T-cell (primary cell): ENCODE data around the gene BMF. TPM values are rescaled to one million over a fixed set of nuclear protein-coding genes. Genes with fewer than 3 reads are reported as not detected.
"Not testable (repeated sequence)": the region's sequence is repeated elsewhere in the genome, so short reads cannot be mapped to it uniquely, and the experiment has no call there.

Source experiments
- ATAC-seq, 4 experiments: fragments of 200-7000 bp in 3 of 4; fragments of 150-1000 bp in 1 of 4; cut with Tn5 transposase; replicated peaks in 1 of 4; 1 replicate in 3 of 4; 2 replicates in 1 of 4; pipeline ENCODE4 v1.10.0; 2021; ENCODE audit warnings: moderate library complexity in 3 of 4, mild to moderate bottlenecking in 2 of 4, moderate number of reproducible peaks in 1 of 4
- CTCF ChIA-PET, 2 donors: fragments of 300-600 bp; sonication (Branson Sonifier 250); formaldehyde crosslinking; loops; one replicate each; lab custom pipeline; 2022; ENCODE audit warnings: antibody characterized with exemption in 2 of 2; lab: Charles Lee
- POLR2A ChIA-PET, 2 donors: fragments of 300-600 bp; sonication (Branson Sonifier 250); formaldehyde crosslinking; loops; one replicate each; lab custom pipeline; 2022; ENCODE audit warnings: antibody characterized with exemption in 2 of 2; lab: Charles Lee
- DNase-seq, 35 experiments: peaks; one replicate each; pipeline versions ENCODE4 v3.0.0 to v3.0.0-alpha.2; 2013 to 2023
- H3K27ac ChIP-seq: one replicate; pipeline ENCODE4 v1.5.1; 2013; ENCODE audit warnings: low read length
- H3K27me3 ChIP-seq, 2 experiments: replicated peaks in 1 of 2; 1 replicate in 1 of 2; 2 replicates in 1 of 2; pipeline versions ENCODE4 v1.6.1 to v1.7.0; 2013; ENCODE audit warnings: low read length in 1 of 2, mixed read lengths in 1 of 2; ENCODE audit not compliant: control insufficient read depth in 2 of 2, insufficient read depth in 2 of 2; ENCODE audit errors: extremely low read depth in 1 of 2
- H3K36me3 ChIP-seq, 2 donors: 1 replicate in 1 of 2; 2 replicates in 1 of 2; pipeline versions ENCODE4 v1.6.1 to v1.7.0; 2013; ENCODE audit warnings: low read length in 1 of 2; ENCODE audit not compliant: control insufficient read depth in 2 of 2, insufficient read depth in 1 of 2; ENCODE audit errors: extremely low read depth in 1 of 2
- H3K4me1 ChIP-seq, 2 experiments: 1 replicate in 1 of 2; 2 replicates in 1 of 2; pipeline versions ENCODE4 v1.6.1 to v1.7.0; 2013; ENCODE audit warnings: low read length in 2 of 2, mixed read lengths in 1 of 2; ENCODE audit not compliant: insufficient read depth in 2 of 2, control insufficient read depth in 1 of 2; ENCODE audit errors: extremely low read depth in 1 of 2
- H3K4me3 ChIP-seq, 2 donors: 1 replicate in 1 of 2; 2 replicates in 1 of 2; pipeline versions ENCODE4 v1.5.1 to v1.7.0; 2013; ENCODE audit warnings: mild to moderate bottlenecking in 2 of 2, low read length in 1 of 2, moderate library complexity in 1 of 2; ENCODE audit not compliant: control insufficient read depth in 1 of 2; ENCODE audit errors: extremely low read depth in 1 of 2
- H3K9me3 ChIP-seq: 2 replicates; pipeline ENCODE4 v1.7.0; 2013
- H3K27ac Mint-ChIP-seq, 2 donors: one replicate each; pipeline ENCODE4 v1.8.0; 2020 to 2021; ENCODE audit warnings: mild to moderate bottlenecking in 2 of 2, mixed read lengths in 2 of 2
- H3K27me3 Mint-ChIP-seq, 2 donors: one replicate each; pipeline ENCODE4 v1.8.0; 2021 to 2022; ENCODE audit warnings: mixed read lengths in 2 of 2
- H3K36me3 Mint-ChIP-seq: one replicate; pipeline ENCODE4 v1.8.0; 2021; ENCODE audit warnings: mixed read lengths
- H3K4me1 Mint-ChIP-seq, 3 donors: one replicate each; pipeline ENCODE4 v1.8.0; 2020 to 2022; ENCODE audit warnings: mixed read lengths in 3 of 3, mild to moderate bottlenecking in 1 of 3
- H3K4me3 Mint-ChIP-seq, 3 donors: one replicate each; pipeline ENCODE4 v1.8.0; 2020 to 2022; ENCODE audit warnings: mild to moderate bottlenecking in 3 of 3, mixed read lengths in 3 of 3, moderate library complexity in 3 of 3
- H3K9me3 Mint-ChIP-seq, 3 donors: one replicate each; pipeline ENCODE4 v1.8.0; 2020 to 2022; ENCODE audit warnings: mixed read lengths in 3 of 3
- WGBS: methylation state at CpG from one replicate; pipeline ENCODE4 v1.1.5; 2013; ENCODE audit warnings: missing lambda C conversion rate; ENCODE audit not compliant: insufficient coverage; 5-methylcytosine and 5-hydroxymethylcytosine counted together
- total RNA-seq, 35 experiments: library from RNA in 6 of 35; stranded (reverse) in 6 of 35; fragments of 120-200 nt in 1 of 35; gene quantifications; one replicate each; pipeline versions ENCODE4 v1.2.1 to v1.2.4 and lab custom pipeline; 2013 to 2026

Gene BMF
- total RNA-seq, 5 donors from 2014 or later (not counting 1 experiment from before 2014, with no cell fraction given): 6.6 to 46.7 (median 42.4) TPM

- no peak for ATAC-seq
- no peaks in the 10 kb centered on the region for H3K36me3 Mint-ChIP-seq
- H3K4me1 Mint-ChIP-seq: no peaks in the 10 kb centered on the region
- no peak overlapping the region for H3K4me3 Mint-ChIP-seq
- H3K4me1 ChIP-seq: no peaks in the 10 kb centered on the region
- peaks cover 0 to 2% of the 10 kb centered on the region in 2 experiments for H3K27me3 ChIP-seq
- no peak overlapping the region for H3K27ac Mint-ChIP-seq
- no peaks in the 10 kb centered on the region for H3K9me3 ChIP-seq
- no peaks in the 10 kb centered on the region for H3K9me3 Mint-ChIP-seq
- CTCF ChIA-PET: no interaction called here
- H3K4me3 ChIP-seq: no peak overlapping the region
- no peaks in the 10 kb centered on the region for H3K27me3 Mint-ChIP-seq
- no peaks in the 10 kb centered on the region for H3K36me3 ChIP-seq
- POLR2A ChIA-PET: no interaction called here
- 96% methylated on average over 4 of the region's 11 CpGs for WGBS
- no peak overlapping the region for H3K27ac ChIP-seq
- no peak for DNase-seq
These were observed 28.9 kb upstream of the BMF start for GRCh38 chr15:40137303-40138200.

GRCh38 chr15:40136470-40137302 is 28.0 kb upstream of the BMF start:
- Mint-ChIP-seq H3K36me3 (no peaks in the 10 kb centered on the region), H3K4me3 (no peak overlapping the region), H3K4me1 (no peaks in the 10 kb centered on the region), H3K9me3 (no peaks in the 10 kb centered on the region), H3K27me3 (no peaks in the 10 kb centered on the region), H3K27ac (no peak overlapping the region)
- Histone ChIP-seq H3K27me3 (peaks cover 0 to 2% of the 10 kb centered on the region in 2 experiments), H3K9me3 (no peaks in the 10 kb centered on the region), H3K27ac (no peak overlapping the region), H3K4me1 (no peaks in the 10 kb centered on the region), H3K36me3 (no peaks in the 10 kb centered on the region), H3K4me3 (no peak overlapping the region)
- POLR2A ChIA-PET: no interaction called here
- DNase-seq: no peak
- ATAC-seq: no peak
- WGBS: 87% methylated on average over 5 of the region's 6 CpGs
- CTCF ChIA-PET: no interaction called here

GRCh38 chr15:40135846-40136450 is 27.3 kb upstream of the BMF start:
- H3K4me1 ChIP-seq, H3K4me1 Mint-ChIP-seq, H3K36me3 ChIP-seq, H3K9me3 ChIP-seq, CTCF ChIA-PET, H3K27ac ChIP-seq, H3K4me3 Mint-ChIP-seq, H3K4me3 ChIP-seq, H3K36me3 Mint-ChIP-seq, H3K9me3 Mint-ChIP-seq, H3K27me3 ChIP-seq, ATAC-seq, DNase-seq, H3K27ac Mint-ChIP-seq, H3K27me3 Mint-ChIP-seq, POLR2A ChIA-PET: not testable (repeated sequence)
- 100% methylated on average over 1 of the region's 1 CpG for WGBS

- Mint-ChIP-seq H3K4me1 (no peaks in the 10 kb centered on the region), H3K27me3 (peaks cover 0 to 6% of the 10 kb centered on the region in 2 donors), H3K27ac (no peak overlapping the region), H3K9me3 (no peaks in the 10 kb centered on the region), H3K36me3 (no peaks in the 10 kb centered on the region), H3K4me3 (no peak overlapping the region)
- ATAC-seq (no peak), DNase-seq (no peak)
- ChIA-PET CTCF (no interaction called here), POLR2A (no interaction called here)
- H3K27ac ChIP-seq: no peak overlapping the region
- H3K4me1 ChIP-seq: no peaks in the 10 kb centered on the region
- no peaks in the 10 kb centered on the region for H3K36me3 ChIP-seq
- WGBS: 83% methylated on average over 7 of the region's 9 CpGs
- no peak overlapping the region for H3K4me3 ChIP-seq
- no peaks in the 10 kb centered on the region for H3K9me3 ChIP-seq
- H3K27me3 ChIP-seq: peaks cover 0 to 2% of the 10 kb centered on the region in 2 experiments
These were observed 26.2 kb upstream of the BMF start for GRCh38 chr15:40134885-40135284.

- no peak for ATAC-seq
- Mint-ChIP-seq H3K27me3 (peaks cover 0 to 14% of the 10 kb centered on the region in 2 donors), H3K4me1 (no peaks in the 10 kb centered on the region), H3K36me3 (no peaks in the 10 kb centered on the region), H3K4me3 (no peak overlapping the region), H3K27ac (no peak overlapping the region), H3K9me3 (no peaks in the 10 kb centered on the region)
- Histone ChIP-seq H3K36me3 (no peaks in the 10 kb centered on the region), H3K4me3 (no peak overlapping the region), H3K4me1 (no peaks in the 10 kb centered on the region), H3K27me3 (peaks cover 0 to 2% of the 10 kb centered on the region in 2 experiments), H3K27ac (no peak overlapping the region), H3K9me3 (no peaks in the 10 kb centered on the region)
- ChIA-PET CTCF (no interaction called here), POLR2A (interaction anchor here in 1 of 2 donors (0.6 kb wide), 1 partner anchor 45 kb away, joined by 5 read pairs; no protein-coding TSS in a partner anchor)
- DNase-seq: no peak
- WGBS: 95% methylated on average over 11 of the region's 13 CpGs
These were observed 24.9 kb upstream of the BMF start for GRCh38 chr15:40133544-40133943.

- WGBS: no CpG with 5 or more reads among the region's 19 CpGs
- Mint-ChIP-seq H3K9me3 (no peaks in the 10 kb centered on the region), H3K4me1 (no peaks in the 10 kb centered on the region), H3K36me3 (no peaks in the 10 kb centered on the region), H3K27me3 (peaks cover 0 to 19% of the 10 kb centered on the region in 2 donors), H3K27ac (peak overlapping the region in 1 of 2 donors; percentile 11), H3K4me3 (no peak overlapping the region)
- no peak overlapping the region for H3K4me3 ChIP-seq
- H3K9me3 ChIP-seq: no peaks in the 10 kb centered on the region
- CTCF ChIA-PET: no interaction called here
- H3K27ac ChIP-seq: no peak overlapping the region
- POLR2A ChIA-PET: no interaction called here
- no peaks in the 10 kb centered on the region for H3K36me3 ChIP-seq
- peaks cover 0 to 2% of the 10 kb centered on the region in 2 experiments for H3K27me3 ChIP-seq
- DNase-seq (no peak), ATAC-seq (peak in 2 of 4 experiments; percentile 5 to 28)
- H3K4me1 ChIP-seq: no peaks in the 10 kb centered on the region
These were observed 22.3 kb upstream of the BMF start for GRCh38 chr15:40130799-40131502.
